HG03039 (cell line): ENCODE results near the gene FRMD3.

Experiments
- ATAC-seq: cut with Tn5 transposase; IDR thresholded peaks from one replicate; pipeline ENCODE4 v1.9.1; 2021; ENCODE audit warnings: mild to moderate bottlenecking, moderate library complexity; ENCODE audit not compliant: unreplicated experiment

FRMD3 gene

DNA sequence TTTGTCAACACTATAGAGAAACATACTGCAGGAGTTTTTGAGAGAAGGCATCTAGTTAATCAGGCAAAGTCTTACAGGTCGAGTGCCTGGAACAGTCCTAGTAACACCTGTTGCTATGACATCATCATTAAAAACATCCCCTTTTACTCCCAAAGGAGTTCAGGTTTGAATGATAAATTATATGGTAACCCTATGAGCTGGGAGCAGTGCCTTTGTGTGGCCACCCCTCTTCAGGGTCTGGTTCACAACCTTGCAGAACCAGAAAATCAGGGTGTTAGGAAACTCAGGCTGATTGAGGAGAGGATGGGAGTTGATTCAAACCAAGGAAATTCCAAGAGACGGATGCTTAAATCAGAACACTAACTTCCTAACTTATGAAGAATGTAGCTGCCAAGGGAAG is 296.1 kb downstream of the FRMD3 start:
- ATAC-seq = no peak

DNA sequence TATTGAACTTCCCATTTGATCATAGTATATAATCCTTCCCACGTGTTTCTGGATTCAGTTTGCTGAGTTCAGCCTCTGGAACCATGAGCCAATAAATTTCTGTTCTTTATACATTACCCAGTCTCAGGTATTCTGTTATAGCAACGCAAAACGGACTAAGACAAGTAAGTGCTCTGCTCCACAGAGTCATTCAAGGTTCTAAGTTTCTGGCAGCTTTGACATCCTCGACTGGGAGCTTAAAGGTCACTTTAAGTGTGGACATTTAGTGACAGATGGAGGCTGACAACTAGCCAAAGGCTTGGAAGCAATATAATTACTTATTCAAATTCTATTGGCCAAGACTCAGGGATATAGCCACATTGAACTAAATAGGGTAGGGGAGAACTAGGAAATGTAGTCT is 297.5 kb downstream of the FRMD3 start:
- no peak for ATAC-seq

- no peak for ATAC-seq
These were observed 298.5 kb downstream of the FRMD3 start for GRCh38 chr9:83239747-83240146.

- no peak for ATAC-seq
These were observed 299.1 kb downstream of the FRMD3 start for GRCh38 chr9:83238871-83239640.

- no peak for ATAC-seq
These were observed 302.0 kb downstream of the FRMD3 start for GRCh38 chr9:83236029-83236696.

- ATAC-seq = no peak
These were observed 302.7 kb downstream of the FRMD3 start for GRCh38 chr9:83235526-83235925.

- no peak for ATAC-seq
These were observed 303.7 kb downstream of the FRMD3 start for GRCh38 chr9:83234541-83234940.

GRCh38 chr9:83233647-83234046 is 304.6 kb downstream of the FRMD3 start:
- no peak for ATAC-seq

GRCh38 chr9:83231039-83231438 is 307.2 kb downstream of the FRMD3 start:
- no peak for ATAC-seq

DNA sequence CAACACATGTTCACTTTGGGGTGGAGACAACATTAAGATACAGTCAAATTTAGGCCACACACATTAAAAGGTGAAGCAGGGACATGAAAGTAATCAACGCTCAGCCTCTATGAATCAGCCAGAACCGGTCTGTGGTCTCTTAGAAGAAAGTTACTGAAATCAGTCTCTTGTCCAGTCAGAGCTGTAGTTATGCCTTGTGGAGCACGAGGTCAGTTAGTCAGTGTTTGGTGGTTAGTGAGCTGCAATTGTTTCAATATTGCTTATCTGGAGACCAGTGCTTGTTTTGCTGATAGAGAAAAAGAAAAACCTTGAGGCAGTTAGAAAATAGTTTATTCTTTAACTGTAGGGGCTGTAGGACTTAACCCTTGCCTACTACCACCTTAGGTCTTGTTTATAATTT is 317.5 kb downstream of the FRMD3 start:
- peak; percentile 97 for ATAC-seq

- ATAC-seq = no peak
These were observed 318.2 kb downstream of the FRMD3 start for GRCh38 chr9:83219924-83220438.

GRCh38 chr9:83219154-83219923 is 318.9 kb downstream of the FRMD3 start:
- peak; percentile 37 for ATAC-seq

DNA sequence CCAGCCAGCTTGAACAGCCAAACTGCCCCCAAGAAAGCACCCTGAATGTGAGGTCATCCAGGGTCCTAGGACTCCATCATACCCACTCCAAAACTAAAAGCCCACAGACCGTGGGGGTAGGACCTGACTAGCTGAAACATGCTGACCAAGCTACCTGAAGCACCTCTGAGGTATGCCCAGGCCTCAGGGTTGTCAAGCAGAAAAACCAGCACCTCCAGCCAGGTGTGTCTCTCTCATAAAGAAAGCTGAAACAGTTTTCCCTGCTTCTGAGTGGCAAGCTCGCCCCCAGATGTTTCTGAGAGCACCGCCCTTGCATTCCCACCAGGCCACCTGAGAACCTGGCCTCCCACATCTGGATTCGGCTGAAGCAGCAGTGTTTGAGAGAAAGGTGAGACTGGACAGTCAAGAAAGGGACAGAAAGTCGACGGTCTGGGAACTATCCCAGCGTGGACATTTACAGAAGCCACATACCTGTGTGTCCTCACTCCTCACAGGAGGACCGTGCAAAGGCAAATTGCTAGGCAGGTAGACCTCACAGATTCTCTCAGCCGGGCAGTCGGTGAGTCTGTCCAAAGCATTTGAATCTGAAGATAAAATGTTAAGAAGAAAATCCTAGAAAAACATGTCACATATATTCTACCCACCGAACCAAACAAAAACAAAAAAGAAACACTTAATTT is 319.6 kb downstream of the FRMD3 start:
- no peak for ATAC-seq

DNA sequence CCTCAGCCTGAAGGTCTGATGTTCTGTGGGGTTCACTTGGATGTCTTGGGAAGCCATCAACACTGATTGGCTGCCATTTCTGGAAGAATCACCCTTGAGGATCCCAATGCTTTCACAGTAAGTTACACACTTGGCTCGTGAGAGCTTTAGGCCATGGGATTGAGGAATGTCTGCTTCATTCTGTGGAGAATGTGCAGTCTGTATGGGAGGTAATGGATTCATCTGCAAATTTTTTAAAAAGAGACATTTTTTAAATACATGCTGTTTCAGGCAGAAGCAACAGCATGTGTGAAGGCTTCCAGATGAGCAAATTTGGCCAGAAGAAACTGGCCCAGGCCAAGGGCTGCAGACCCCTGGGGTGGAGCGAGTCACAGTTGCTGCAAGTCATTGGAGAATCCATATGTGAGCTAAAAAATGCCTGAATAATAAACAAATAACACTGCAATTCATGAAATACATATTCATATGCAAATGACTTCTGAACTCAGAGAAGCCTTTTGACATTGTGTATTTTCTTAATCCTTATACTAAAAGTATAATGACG is 328.9 kb downstream of the FRMD3 start:
- ATAC-seq = no peak

- ATAC-seq = no peak
These were observed 329.9 kb downstream of the FRMD3 start for GRCh38 chr9:83208065-83208850.

- no peak for ATAC-seq
These were observed 334.2 kb downstream of the FRMD3 start for GRCh38 chr9:83204047-83204446.

DNA sequence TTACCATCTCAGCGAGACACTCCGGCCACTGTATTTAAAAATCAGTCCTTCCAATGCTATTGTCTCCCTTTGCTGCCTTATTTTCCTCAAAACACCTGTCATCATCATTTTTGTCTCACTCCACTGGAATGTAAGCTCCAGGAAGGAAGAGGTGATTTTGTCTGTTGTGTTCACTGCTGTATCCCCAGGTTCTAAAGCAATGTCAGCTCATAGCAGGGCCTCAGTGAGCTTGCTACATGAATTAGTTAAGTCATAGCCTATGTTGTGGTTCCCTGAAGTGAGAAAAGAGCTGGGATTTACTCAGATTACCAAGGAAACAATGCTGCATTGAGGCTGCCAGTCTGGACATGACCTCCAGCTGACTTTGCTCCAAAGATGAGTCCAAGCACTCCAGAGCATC is 337.7 kb downstream of the FRMD3 start:
- no peak for ATAC-seq

GRCh38 chr9:83199832-83200231 is 338.4 kb downstream of the FRMD3 start:
- no peak for ATAC-seq

- no peak for ATAC-seq
These were observed 339.0 kb downstream of the FRMD3 start for GRCh38 chr9:83199240-83199639.

DNA sequence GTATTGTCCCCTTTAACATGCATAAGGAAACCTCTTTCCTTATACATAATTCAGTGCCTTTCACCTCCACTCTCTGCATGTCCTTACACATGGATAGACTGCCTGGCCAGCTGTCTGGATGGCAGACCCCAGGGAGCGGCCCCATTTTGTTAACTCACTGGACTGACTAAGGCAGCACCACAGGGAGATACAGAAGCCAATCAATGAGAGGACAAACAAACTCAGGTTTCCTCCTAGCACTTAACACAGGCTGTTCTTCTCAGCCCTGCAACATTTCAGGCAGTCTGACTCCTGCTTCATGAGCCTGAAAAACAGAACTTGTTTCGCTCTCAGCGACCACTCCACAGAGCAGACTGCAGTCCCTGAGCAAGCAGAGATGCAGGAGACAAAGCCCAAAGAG is 339.8 kb downstream of the FRMD3 start:
- ATAC-seq = no peak
